NCI-H2107 treated with DMSO at 0.1 percent for 48 hours (cell line): Measurements from ENCODE around the gene XPNPEP1.
A peak's percentile ranks its signal among the peaks of the same experiment; 100 is the strongest.

Source experiments
- DNase-seq: peaks from one replicate; lab custom pipeline; 2025; ENCODE audit not compliant: unreplicated experiment; lab: John Stamatoyannopoulos, UW

The XPNPEP1 gene

GRCh38 chr10:109866995-109867635 is 56.2 kb downstream of the XPNPEP1 start:
- DNase-seq: no peak

- no peak for DNase-seq
Observed at GRCh38 chr10:109866168-109866994, 56.9 kb downstream of the XPNPEP1 start.

GRCh38 chr10:109863775-109864174 is 59.5 kb downstream of the XPNPEP1 start:
- DNase-seq: no peak

GRCh38 chr10:109862738-109863137 is 60.6 kb downstream of the XPNPEP1 start:
- DNase-seq: no peak

- DNase-seq: no peak
Observed at GRCh38 chr10:109862041-109862440, 61.3 kb downstream of the XPNPEP1 start.

GRCh38 chr10:109861081-109861480 is 62.2 kb downstream of the XPNPEP1 start:
- no peak for DNase-seq

GRCh38 chr10:109859221-109859620 is 64.1 kb downstream of the XPNPEP1 start:
- DNase-seq: no peak

GRCh38 chr10:109855746-109856145 is 67.6 kb downstream of the XPNPEP1 start:
- no peak for DNase-seq

- DNase-seq: no peak
Observed at GRCh38 chr10:109853921-109854320, 69.4 kb downstream of the XPNPEP1 start.

- peak; percentile 2 for DNase-seq
Observed at GRCh38 chr10:109852475-109853037, 70.8 kb downstream of the XPNPEP1 start.

GRCh38 chr10:109851616-109852474 is 71.5 kb downstream of the XPNPEP1 start:
- DNase-seq: no peak

- DNase-seq: no peak
Observed at GRCh38 chr10:109846832-109847231, 76.5 kb downstream of the XPNPEP1 start.

GRCh38 chr10:109845308-109845707 is 78.0 kb downstream of the XPNPEP1 start:
- no peak for DNase-seq

- DNase-seq: no peak
Observed at GRCh38 chr10:109838592-109839244, 84.6 kb downstream of the XPNPEP1 start.

GRCh38 chr10:109837384-109837783 is 85.9 kb downstream of the XPNPEP1 start:
- no peak for DNase-seq

GRCh38 chr10:109835257-109835656 is 88.1 kb downstream of the XPNPEP1 start:
- DNase-seq: no peak

GRCh38 chr10:109831846-109832245 is 91.5 kb downstream of the XPNPEP1 start:
- DNase-seq: no peak

GRCh38 chr10:109824206-109824605 is 99.1 kb downstream of the XPNPEP1 start:
- DNase-seq: no peak

GRCh38 chr10:109823196-109823595 is 100.1 kb downstream of the XPNPEP1 start:
- no peak for DNase-seq

GRCh38 chr10:109821672-109822071 is 101.6 kb downstream of the XPNPEP1 start:
- no peak for DNase-seq
